ENCODE measurements around the gene PBXIP1. TPM values are rescaled to one million over a fixed set of nuclear protein-coding genes. Genes with fewer than 3 reads are reported as not detected.

PBXIP1 gene
- total RNA-seq, 1 experiment from 2014 or later = 48.1 TPM

DNA sequence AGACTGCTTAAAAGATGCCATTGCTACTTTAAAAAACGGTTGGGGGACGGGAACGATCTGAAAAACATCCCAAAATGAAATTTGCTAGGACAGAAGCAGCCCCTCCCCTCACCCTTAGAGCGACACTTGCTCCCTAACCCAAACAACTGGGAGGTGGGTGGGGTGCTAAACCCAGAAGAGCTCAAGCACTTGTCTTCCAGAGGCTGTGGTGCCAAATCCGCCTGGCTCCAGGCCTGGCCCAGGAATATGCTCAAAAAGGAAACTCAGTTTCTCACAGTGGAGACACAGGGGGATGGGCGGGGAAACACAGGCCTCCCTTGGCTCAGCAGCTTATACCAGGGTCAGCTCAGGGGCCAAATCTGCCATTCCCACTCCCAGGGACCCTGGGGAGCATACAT, 644 bp upstream of the PBXIP1 start:
- H3K4me1 Mint-ChIP-seq (ENCODE audit: low read depth, unreplicated experiment) = peaks cover 40% of the 10 kb centered on the region
- DNase-seq = no peak
- TF ChIP-seq, protein P1, sequence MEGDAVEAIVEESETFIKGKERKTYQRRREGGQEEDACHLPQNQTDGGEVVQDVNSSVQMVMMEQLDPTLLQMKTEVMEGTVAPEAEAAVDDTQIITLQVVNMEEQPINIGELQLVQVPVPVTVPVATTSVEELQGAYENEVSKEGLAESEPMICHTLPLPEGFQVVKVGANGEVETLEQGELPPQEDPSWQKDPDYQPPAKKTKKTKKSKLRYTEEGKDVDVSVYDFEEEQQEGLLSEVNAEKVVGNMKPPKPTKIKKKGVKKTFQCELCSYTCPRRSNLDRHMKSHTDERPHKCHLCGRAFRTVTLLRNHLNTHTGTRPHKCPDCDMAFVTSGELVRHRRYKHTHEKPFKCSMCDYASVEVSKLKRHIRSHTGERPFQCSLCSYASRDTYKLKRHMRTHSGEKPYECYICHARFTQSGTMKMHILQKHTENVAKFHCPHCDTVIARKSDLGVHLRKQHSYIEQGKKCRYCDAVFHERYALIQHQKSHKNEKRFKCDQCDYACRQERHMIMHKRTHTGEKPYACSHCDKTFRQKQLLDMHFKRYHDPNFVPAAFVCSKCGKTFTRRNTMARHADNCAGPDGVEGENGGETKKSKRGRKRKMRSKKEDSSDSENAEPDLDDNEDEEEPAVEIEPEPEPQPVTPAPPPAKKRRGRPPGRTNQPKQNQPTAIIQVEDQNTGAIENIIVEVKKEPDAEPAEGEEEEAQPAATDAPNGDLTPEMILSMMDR (IDR thresholded peaks at IDR 0.05; ENCODE audit: unreplicated experiment) = no peak
- peaks cover 74% of the 10 kb centered on the region for H3K36me3 Mint-ChIP-seq (ENCODE audit: insufficient read depth, unreplicated experiment)
- CTCF ChIA-PET = interaction anchor here (1.0 to 3.0 kb wide), 5 partner anchors 17 to 42 kb away, joined by 3 to 10 read pairs (median 5); partner anchors contain the start of gene FLAD1
- H3K9me3 Mint-ChIP-seq (ENCODE audit: low read depth, unreplicated experiment) = no peaks in the 10 kb centered on the region
- BruUV-seq (replicated peaks) = no TSS peak
- no peaks in the 10 kb centered on the region for H3K27me3 Mint-ChIP-seq (ENCODE audit: unreplicated experiment)
- H3K4me3 Mint-ChIP-seq (ENCODE audit: low read depth, unreplicated experiment) = peak overlapping the region; percentile 80
- intact Hi-C loops (cut with micrococcal nuclease; ENCODE audit: unreplicated experiment) = no loop called here
- peak overlapping the region; percentile 70 for H3K27ac Mint-ChIP-seq (ENCODE audit: unreplicated experiment)

DNA sequence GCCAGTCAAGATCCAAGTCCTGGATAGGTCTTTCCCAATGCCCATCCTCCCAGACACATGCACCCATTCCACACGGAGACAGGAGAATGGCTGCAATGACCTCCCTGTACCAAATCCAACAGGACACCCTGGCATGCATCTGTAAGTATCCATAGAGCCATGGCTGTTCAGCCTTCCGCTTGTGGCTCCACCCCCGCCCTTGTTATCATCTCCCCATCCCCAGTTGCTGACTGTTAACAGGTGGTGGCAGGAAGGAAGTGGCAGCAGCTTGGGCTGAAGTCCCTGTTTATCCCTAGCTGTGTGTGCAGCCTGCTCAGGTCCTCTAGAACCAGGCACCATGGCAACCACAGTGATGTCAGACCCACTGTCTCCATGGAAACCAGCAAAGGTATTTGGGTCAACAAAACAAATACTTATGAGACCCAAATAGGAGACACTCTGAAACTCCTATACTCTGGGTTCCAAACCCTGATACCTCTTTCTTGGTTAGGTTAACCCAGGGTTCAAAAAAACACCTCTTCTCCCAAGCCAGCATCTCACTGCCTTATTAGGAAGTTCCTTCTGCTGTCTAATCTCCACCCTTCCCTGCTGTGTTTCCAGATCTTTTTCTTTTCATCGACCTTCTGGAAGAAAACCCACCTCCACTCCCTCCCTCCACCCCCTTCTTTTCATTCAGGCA, 721 bp downstream of the PBXIP1 start:
- H3K36me3 Mint-ChIP-seq (ENCODE audit: insufficient read depth, unreplicated experiment) = peaks cover 60% of the 10 kb centered on the region
- peak overlapping the region; percentile 70 for H3K27ac Mint-ChIP-seq (ENCODE audit: unreplicated experiment)
- H3K27me3 Mint-ChIP-seq (ENCODE audit: unreplicated experiment) = no peaks in the 10 kb centered on the region
- TF ChIP-seq, protein P1 (IDR thresholded peaks at IDR 0.05; ENCODE audit: unreplicated experiment) = no peak
- no peak for DNase-seq
- no peaks in the 10 kb centered on the region for H3K9me3 Mint-ChIP-seq (ENCODE audit: low read depth, unreplicated experiment)
- CTCF ChIA-PET = interaction anchor here (0.8 to 3.0 kb wide), 12 partner anchors 11 to 398 kb away, joined by 3 to 10 read pairs (median 4); partner anchors contain the start of genes ADAM15, FLAD1 and PMVK
- no TSS peak for BruUV-seq (replicated peaks)
- intact Hi-C loops (cut with micrococcal nuclease; ENCODE audit: unreplicated experiment) = no loop called here
- peaks cover 31% of the 10 kb centered on the region for H3K4me1 Mint-ChIP-seq (ENCODE audit: low read depth, unreplicated experiment)
- peak overlapping the region; percentile 80 for H3K4me3 Mint-ChIP-seq (ENCODE audit: low read depth, unreplicated experiment)

DNA sequence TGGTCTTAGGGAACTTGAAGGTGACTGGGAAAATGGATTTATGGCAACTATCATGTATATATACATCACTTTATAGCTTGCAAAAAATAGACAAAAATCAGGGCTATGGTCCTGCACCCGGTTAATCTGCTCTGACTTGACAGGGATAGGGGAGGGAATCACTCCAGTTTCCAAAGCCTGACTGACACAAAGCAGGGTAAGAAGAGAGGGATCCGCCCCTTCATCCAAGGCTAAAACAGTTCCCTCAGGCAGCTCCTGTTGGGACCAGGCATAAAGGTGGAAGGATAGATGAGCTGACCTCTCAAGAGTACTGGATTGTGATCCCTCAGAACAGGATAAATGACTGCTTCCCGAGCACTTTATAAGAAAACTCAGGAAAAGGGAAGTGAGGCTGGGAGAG, 1.4 kb downstream of the PBXIP1 start:
- H3K27ac Mint-ChIP-seq (ENCODE audit: unreplicated experiment) = no peak overlapping the region
- BruUV-seq (replicated peaks) = no TSS peak
- H3K4me1 Mint-ChIP-seq (ENCODE audit: low read depth, unreplicated experiment) = peaks cover 25% of the 10 kb centered on the region
- H3K36me3 Mint-ChIP-seq (ENCODE audit: insufficient read depth, unreplicated experiment) = peaks cover 56% of the 10 kb centered on the region
- no peaks in the 10 kb centered on the region for H3K9me3 Mint-ChIP-seq (ENCODE audit: low read depth, unreplicated experiment)
- intact Hi-C loops (cut with micrococcal nuclease; ENCODE audit: unreplicated experiment) = no loop called here
- CTCF ChIA-PET = interaction anchor here (1.4 to 3.0 kb wide), 2 partner anchors 29 to 90 kb away, joined by 4 to 10 read pairs; partner anchors contain the start of gene FLAD1
- H3K4me3 Mint-ChIP-seq (ENCODE audit: low read depth, unreplicated experiment) = peak overlapping the region; percentile 80
- H3K27me3 Mint-ChIP-seq (ENCODE audit: unreplicated experiment) = no peaks in the 10 kb centered on the region
- no peak for DNase-seq
- TF ChIP-seq, protein P1 (IDR thresholded peaks at IDR 0.05; ENCODE audit: unreplicated experiment) = no peak

DNA sequence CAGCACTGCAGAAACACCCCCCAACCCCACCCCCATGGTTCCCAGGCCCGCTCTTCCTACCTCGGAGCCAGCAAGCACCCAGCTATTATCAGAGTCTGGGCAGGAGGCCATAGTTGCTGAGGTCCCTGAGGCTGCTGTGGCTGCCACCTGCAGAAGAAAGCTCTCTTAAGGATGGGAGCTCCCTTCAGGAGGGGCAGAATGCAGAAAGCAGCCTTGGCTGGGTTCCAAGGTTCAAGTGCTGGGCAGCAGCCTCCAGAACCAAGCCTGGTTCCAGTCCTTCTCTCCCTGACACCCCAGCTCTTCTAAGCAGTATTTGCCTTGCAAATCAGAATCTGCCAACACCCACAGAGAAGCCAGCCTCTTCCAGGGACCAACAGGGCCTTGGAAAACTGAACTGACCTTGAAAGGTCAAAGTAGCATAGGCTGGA, 2.3 kb downstream of the PBXIP1 start:
- TF ChIP-seq, protein P1 (IDR thresholded peaks at IDR 0.05; ENCODE audit: unreplicated experiment) = no peak
- Mint-ChIP-seq H3K36me3 (ENCODE audit: insufficient read depth, unreplicated experiment) (peaks cover 47% of the 10 kb centered on the region), H3K4me1 (ENCODE audit: low read depth, unreplicated experiment) (peaks cover 24% of the 10 kb centered on the region), H3K4me3 (ENCODE audit: low read depth, unreplicated experiment) (no peak overlapping the region), H3K9me3 (ENCODE audit: low read depth, unreplicated experiment) (no peaks in the 10 kb centered on the region), H3K27me3 (ENCODE audit: unreplicated experiment) (no peaks in the 10 kb centered on the region), H3K27ac (ENCODE audit: unreplicated experiment) (no peak overlapping the region)
- BruUV-seq (replicated peaks) = no TSS peak
- CTCF ChIA-PET = interaction anchor here (3.0 kb wide), 1 partner anchor 30 kb away, joined by 10 read pairs; the partner anchor contains the start of gene FLAD1
- intact Hi-C loops (cut with micrococcal nuclease; ENCODE audit: unreplicated experiment) = no loop called here
- DNase-seq = no peak

Measured in Calu3 (cell line).